ENCODE measurements around the gene WDR5. TPM values are rescaled to one million over a fixed set of nuclear protein-coding genes. Genes with fewer than 3 reads are reported as not detected.

WDR5 gene
- total RNA-seq, 1 experiment from 2014 or later: 51.7 TPM

- Histone ChIP-seq H3K4me1 (no peaks in the 10 kb centered on the region), H3K4me3 (ENCODE audit: low read depth, low read length) (no peak overlapping the region), H3K36me3 (ENCODE audit: control insufficient read depth, insufficient read depth, low read length) (peaks cover 1% of the 10 kb centered on the region), H3K9me3 (no peaks in the 10 kb centered on the region), H3K27me3 (replicated peaks; ENCODE audit: control insufficient read depth, insufficient read depth, low read length) (no peaks in the 10 kb centered on the region)
- Mint-ChIP-seq H3K9me3 (ENCODE audit: unreplicated experiment) (peaks cover 2% of the 10 kb centered on the region), H3K27ac (ENCODE audit: unreplicated experiment) (no peak overlapping the region), H3K4me1 (ENCODE audit: low read depth, unreplicated experiment) (no peaks in the 10 kb centered on the region), H3K36me3 (ENCODE audit: insufficient read depth, unreplicated experiment) (peaks cover 93% of the 10 kb centered on the region), H3K27me3 (ENCODE audit: insufficient read depth, unreplicated experiment) (no peaks in the 10 kb centered on the region), H3K4me3 (ENCODE audit: unreplicated experiment) (no peak overlapping the region)
- intact Hi-C loops (cut with micrococcal nuclease; ENCODE audit: unreplicated experiment): no loop called here
- CTCF ChIA-PET: no interaction called here
- no peak for DNase-seq
- TF ChIP-seq, protein P1, sequence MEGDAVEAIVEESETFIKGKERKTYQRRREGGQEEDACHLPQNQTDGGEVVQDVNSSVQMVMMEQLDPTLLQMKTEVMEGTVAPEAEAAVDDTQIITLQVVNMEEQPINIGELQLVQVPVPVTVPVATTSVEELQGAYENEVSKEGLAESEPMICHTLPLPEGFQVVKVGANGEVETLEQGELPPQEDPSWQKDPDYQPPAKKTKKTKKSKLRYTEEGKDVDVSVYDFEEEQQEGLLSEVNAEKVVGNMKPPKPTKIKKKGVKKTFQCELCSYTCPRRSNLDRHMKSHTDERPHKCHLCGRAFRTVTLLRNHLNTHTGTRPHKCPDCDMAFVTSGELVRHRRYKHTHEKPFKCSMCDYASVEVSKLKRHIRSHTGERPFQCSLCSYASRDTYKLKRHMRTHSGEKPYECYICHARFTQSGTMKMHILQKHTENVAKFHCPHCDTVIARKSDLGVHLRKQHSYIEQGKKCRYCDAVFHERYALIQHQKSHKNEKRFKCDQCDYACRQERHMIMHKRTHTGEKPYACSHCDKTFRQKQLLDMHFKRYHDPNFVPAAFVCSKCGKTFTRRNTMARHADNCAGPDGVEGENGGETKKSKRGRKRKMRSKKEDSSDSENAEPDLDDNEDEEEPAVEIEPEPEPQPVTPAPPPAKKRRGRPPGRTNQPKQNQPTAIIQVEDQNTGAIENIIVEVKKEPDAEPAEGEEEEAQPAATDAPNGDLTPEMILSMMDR (IDR thresholded peaks at IDR 0.05; ENCODE audit: insufficient read depth in 1 of 2, low read depth in 1 of 2, low read length in 1 of 2, severe bottlenecking in 1 of 2, unreplicated experiment in 1 of 2): no peak
- BruUV-seq (replicated peaks): no TSS peak
- POLR2A ChIA-PET: no interaction called here
These were observed 20.9 kb downstream of the WDR5 start for GRCh38 chr9:134156564-134157377.

DNA sequence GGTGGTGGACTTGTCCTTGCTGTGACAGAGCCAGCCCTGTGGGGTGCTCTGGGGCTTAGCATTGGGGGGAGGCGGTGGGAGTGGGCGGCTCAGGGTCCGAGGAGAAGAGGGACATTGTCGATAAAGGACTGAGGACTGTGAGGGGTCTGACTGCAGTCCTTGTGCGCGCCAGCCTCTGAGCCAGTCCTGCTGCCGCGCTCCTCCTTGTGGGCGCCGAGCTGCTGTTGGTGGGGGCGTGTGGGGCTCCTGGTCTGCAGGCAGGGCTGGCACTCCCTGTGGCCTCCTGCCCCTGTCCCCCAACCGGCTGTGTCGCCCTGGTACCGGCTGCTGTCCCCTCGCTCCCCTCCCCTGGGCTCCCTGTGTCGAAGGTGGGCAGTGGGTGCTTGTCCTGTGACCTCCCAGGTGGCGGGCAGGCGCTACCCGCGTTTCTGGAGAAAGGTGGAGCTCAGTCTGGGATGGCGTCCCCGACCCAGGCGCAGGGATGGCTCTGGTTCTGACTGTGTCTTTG lies 21.6 kb downstream of the WDR5 start:
- peaks cover 8% of the 10 kb centered on the region for H3K9me3 Mint-ChIP-seq (ENCODE audit: unreplicated experiment)
- no peaks in the 10 kb centered on the region for H3K4me1 Mint-ChIP-seq (ENCODE audit: low read depth, unreplicated experiment)
- Histone ChIP-seq H3K36me3 (ENCODE audit: control insufficient read depth, insufficient read depth, low read length) (peaks cover 1% of the 10 kb centered on the region), H3K4me1 (no peaks in the 10 kb centered on the region), H3K27me3 (replicated peaks; ENCODE audit: control insufficient read depth, insufficient read depth, low read length) (no peaks in the 10 kb centered on the region), H3K4me3 (ENCODE audit: low read depth, low read length) (no peak overlapping the region), H3K9me3 (no peaks in the 10 kb centered on the region)
- H3K27ac Mint-ChIP-seq (ENCODE audit: unreplicated experiment): no peak overlapping the region
- H3K4me3 Mint-ChIP-seq (ENCODE audit: unreplicated experiment): no peak overlapping the region
- TF ChIP-seq, protein P1 (IDR thresholded peaks at IDR 0.05; ENCODE audit: insufficient read depth in 1 of 2, low read depth in 1 of 2, low read length in 1 of 2, severe bottlenecking in 1 of 2, unreplicated experiment in 1 of 2): no peak
- POLR2A ChIA-PET: no interaction called here
- no peak for DNase-seq
- peaks cover 90% of the 10 kb centered on the region for H3K36me3 Mint-ChIP-seq (ENCODE audit: insufficient read depth, unreplicated experiment)
- intact Hi-C loops (cut with micrococcal nuclease; ENCODE audit: unreplicated experiment): no loop called here
- BruUV-seq (replicated peaks): no TSS peak
- H3K27me3 Mint-ChIP-seq (ENCODE audit: insufficient read depth, unreplicated experiment): no peaks in the 10 kb centered on the region
- CTCF ChIA-PET: no interaction called here

DNA sequence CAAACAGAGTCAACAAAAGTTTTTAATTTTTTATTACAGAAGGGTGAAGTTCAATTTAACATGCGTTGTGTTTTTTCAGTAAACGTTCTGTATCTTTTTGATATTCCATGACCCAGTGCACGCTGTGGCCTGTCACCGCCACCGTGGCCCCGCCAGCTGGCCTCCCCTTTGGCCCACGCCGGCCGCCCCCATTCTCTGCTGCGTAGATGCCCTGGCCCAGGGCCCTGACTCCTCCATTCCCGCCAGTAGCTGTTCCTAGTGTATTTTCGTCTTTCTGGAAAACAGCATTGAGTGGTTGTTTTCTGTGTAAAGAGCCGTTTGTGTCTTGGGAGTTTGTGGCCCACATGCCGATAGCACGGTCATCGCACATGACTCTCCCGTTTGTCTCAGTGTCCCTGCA lies 22.4 kb downstream of the WDR5 start:
- H3K4me3 ChIP-seq (ENCODE audit: low read depth, low read length): no peak overlapping the region
- Mint-ChIP-seq H3K4me1 (ENCODE audit: low read depth, unreplicated experiment) (no peaks in the 10 kb centered on the region), H3K4me3 (ENCODE audit: unreplicated experiment) (no peak overlapping the region), H3K27me3 (ENCODE audit: insufficient read depth, unreplicated experiment) (no peaks in the 10 kb centered on the region), H3K9me3 (ENCODE audit: unreplicated experiment) (peaks cover 10% of the 10 kb centered on the region), H3K36me3 (ENCODE audit: insufficient read depth, unreplicated experiment) (peaks cover 82% of the 10 kb centered on the region), H3K27ac (ENCODE audit: unreplicated experiment) (no peak overlapping the region)
- peaks cover 1% of the 10 kb centered on the region for H3K36me3 ChIP-seq (ENCODE audit: control insufficient read depth, insufficient read depth, low read length)
- no peaks in the 10 kb centered on the region for H3K27me3 ChIP-seq (replicated peaks; ENCODE audit: control insufficient read depth, insufficient read depth, low read length)
- H3K9me3 ChIP-seq: no peaks in the 10 kb centered on the region
- H3K4me1 ChIP-seq: no peaks in the 10 kb centered on the region
- CTCF ChIA-PET: no interaction called here
- POLR2A ChIA-PET: no interaction called here
- TF ChIP-seq, protein P1 (IDR thresholded peaks at IDR 0.05; ENCODE audit: insufficient read depth in 1 of 2, low read depth in 1 of 2, low read length in 1 of 2, severe bottlenecking in 1 of 2, unreplicated experiment in 1 of 2): no peak
- DNase-seq: no peak
- BruUV-seq (replicated peaks): TSS peak; percentile 62
- intact Hi-C loops (cut with micrococcal nuclease; ENCODE audit: unreplicated experiment): no loop called here

Data from Caco-2 (cell line).